ENCODE measurements around the gene PWWP2B.

Gene PWWP2B

DNA sequence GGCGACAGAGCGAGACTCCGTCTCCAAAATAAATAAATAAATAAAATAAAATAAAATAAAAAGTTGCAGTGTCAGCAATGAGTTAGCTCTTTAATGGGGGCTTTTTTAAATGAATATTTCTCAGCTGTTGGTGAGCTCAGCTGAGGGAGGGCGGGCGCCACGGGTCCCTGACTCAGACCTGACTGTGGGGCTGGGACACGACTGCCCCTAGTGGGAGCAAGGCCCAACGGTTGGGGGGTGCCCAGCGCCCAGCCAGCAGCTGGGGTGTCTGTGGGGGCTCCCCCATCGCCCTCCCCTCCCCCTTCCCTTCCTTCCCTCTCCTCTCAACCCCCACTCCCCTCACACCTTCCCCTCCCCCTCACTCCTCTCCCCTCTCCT, 46.6 kb downstream of the PWWP2B start:
- no peak for TF ChIP-seq EZH2phosphoT487 (IDR thresholded peaks at IDR 0.05; ENCODE audit: low read depth)
- TF ChIP-seq, protein P1, sequence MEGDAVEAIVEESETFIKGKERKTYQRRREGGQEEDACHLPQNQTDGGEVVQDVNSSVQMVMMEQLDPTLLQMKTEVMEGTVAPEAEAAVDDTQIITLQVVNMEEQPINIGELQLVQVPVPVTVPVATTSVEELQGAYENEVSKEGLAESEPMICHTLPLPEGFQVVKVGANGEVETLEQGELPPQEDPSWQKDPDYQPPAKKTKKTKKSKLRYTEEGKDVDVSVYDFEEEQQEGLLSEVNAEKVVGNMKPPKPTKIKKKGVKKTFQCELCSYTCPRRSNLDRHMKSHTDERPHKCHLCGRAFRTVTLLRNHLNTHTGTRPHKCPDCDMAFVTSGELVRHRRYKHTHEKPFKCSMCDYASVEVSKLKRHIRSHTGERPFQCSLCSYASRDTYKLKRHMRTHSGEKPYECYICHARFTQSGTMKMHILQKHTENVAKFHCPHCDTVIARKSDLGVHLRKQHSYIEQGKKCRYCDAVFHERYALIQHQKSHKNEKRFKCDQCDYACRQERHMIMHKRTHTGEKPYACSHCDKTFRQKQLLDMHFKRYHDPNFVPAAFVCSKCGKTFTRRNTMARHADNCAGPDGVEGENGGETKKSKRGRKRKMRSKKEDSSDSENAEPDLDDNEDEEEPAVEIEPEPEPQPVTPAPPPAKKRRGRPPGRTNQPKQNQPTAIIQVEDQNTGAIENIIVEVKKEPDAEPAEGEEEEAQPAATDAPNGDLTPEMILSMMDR (IDR thresholded peaks at IDR 0.05; ENCODE audit: low read depth, low read length) = peak; percentile 36
- peak overlapping the region; percentile 28 for H3K4me2 ChIP-seq (ENCODE audit: low read length)

DNA sequence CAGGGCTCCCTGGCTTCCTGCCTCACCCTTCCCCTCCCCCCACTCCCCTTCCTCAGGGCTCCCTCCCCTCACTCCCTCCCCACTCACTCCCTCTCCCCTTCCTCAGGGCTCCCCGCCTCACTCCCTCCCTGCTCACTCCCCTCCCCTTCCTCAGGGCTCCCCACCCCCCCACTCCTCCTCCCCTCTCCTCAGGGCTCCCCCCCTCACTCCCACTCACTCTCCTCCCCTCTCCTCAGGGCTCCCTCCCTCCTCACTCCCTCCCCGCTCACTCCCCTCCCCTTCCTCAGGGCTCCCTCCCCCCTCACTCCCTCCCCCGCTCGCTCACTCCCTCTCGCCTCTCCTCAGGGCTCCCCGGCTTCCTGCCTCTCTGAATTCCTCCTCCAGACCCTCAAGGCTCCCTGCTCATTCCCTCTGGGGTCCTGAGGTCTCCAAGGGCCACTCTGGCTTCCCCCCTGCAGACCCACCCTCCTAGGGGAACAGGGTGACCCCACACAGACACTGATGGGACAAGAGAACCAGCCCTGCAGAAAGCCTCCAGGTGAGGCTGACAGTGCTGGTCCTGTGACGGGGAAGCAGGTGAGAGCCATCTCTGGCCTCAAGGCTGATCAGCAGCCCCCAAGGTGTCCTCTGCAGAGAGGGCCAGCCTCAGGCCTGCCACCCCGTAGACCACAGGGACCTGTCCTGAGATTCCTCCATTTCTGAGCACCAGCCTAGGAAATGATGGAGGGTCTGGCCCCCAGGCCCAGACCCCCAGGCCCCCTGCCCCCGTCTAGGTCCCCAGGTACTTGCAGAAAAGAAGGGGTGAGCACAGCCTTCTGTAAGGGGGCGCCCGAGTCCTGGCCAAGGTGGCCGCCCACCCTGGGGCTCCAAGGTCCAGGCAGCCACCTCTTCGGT, 47.2 kb downstream of the PWWP2B start:
- H2AFZ ChIP-seq (ENCODE audit: low read depth, low read length) = no peak overlapping the region
- H3K4me2 ChIP-seq (ENCODE audit: low read length) = peak overlapping the region; percentile 28
- H3K79me2 ChIP-seq (ENCODE audit: low read length) = no peaks in the 10 kb centered on the region
- H3K4me3 ChIP-seq (ENCODE audit: low read length) = no peak overlapping the region
- H3K4me1 ChIP-seq (ENCODE audit: low read length) = peaks cover 31% of the 10 kb centered on the region
- no peak for TF ChIP-seq EZH2phosphoT487 (IDR thresholded peaks at IDR 0.05; ENCODE audit: low read depth)
- TF ChIP-seq, protein P1 (IDR thresholded peaks at IDR 0.05; ENCODE audit: low read depth, low read length) = no peak
- no peak overlapping the region for H3K27ac ChIP-seq (ENCODE audit: low read length)
- no peaks in the 10 kb centered on the region for H3K36me3 ChIP-seq (replicated peaks; ENCODE audit: low read depth, low read length)
- H3K9me3 ChIP-seq (ENCODE audit: insufficient read depth, low read length) = no peaks in the 10 kb centered on the region
- peak overlapping the region; percentile 17; the same call in 1 of the 2 replicates for H3K9ac ChIP-seq (ENCODE audit: low read length)
- no peaks in the 10 kb centered on the region for H4K20me1 ChIP-seq (ENCODE audit: insufficient read depth, low read length)
- no peaks in the 10 kb centered on the region for H3K27me3 ChIP-seq (ENCODE audit: low read depth, low read length)

More for the DNA sequence above, 46.6 kb downstream of the PWWP2B start:
- Histone ChIP-seq H3K79me2 (ENCODE audit: low read length) (no peaks in the 10 kb centered on the region), H3K9me3 (ENCODE audit: insufficient read depth, low read length) (no peaks in the 10 kb centered on the region), H3K36me3 (replicated peaks; ENCODE audit: low read depth, low read length) (no peaks in the 10 kb centered on the region), H2AFZ (ENCODE audit: low read depth, low read length) (no peak overlapping the region), H3K4me3 (ENCODE audit: low read length) (no peak overlapping the region), H4K20me1 (ENCODE audit: insufficient read depth, low read length) (no peaks in the 10 kb centered on the region), H3K9ac (ENCODE audit: low read length) (peak overlapping the region; percentile 17; the same call in 1 of the 2 replicates), H3K27me3 (ENCODE audit: low read depth, low read length) (no peaks in the 10 kb centered on the region), H3K4me1 (ENCODE audit: low read length) (peaks cover 31% of the 10 kb centered on the region), H3K27ac (ENCODE audit: low read length) (no peak overlapping the region)

DNA sequence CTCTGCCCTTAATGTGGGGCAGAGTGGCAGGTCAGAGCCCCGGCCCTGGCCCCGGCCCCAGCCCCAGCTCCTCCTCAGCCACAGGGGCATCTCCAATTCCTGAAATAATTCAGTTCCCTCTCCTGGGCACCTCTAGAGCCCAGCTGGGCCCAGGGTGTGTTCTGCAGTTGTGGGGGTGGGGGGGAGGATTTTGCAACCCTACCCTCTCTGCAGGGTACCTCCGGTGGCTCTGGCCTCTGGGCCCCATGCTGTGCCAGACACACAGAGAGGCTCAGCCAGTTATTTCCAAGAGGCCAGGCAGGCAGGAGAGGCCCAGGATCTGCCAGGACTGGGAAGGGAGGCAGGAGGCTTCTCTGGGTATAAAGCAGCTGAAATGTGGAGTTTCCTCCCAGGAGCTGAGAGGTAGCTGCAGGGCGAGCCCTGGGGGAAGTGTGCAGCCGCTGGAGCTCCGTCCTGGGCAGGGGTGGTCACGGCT, 47.9 kb downstream of the PWWP2B start:
- H3K4me2 ChIP-seq (ENCODE audit: low read length) = no peak overlapping the region
- H3K27ac ChIP-seq (ENCODE audit: low read length) = no peak overlapping the region
- H3K9ac ChIP-seq (ENCODE audit: low read length) = no peak overlapping the region
- no peaks in the 10 kb centered on the region for H4K20me1 ChIP-seq (ENCODE audit: insufficient read depth, low read length)
- H3K36me3 ChIP-seq (replicated peaks; ENCODE audit: low read depth, low read length) = no peaks in the 10 kb centered on the region
- no peaks in the 10 kb centered on the region for H3K79me2 ChIP-seq (ENCODE audit: low read length)
- TF ChIP-seq EZH2phosphoT487 (IDR thresholded peaks at IDR 0.05; ENCODE audit: low read depth) = no peak
- TF ChIP-seq, protein P1 (IDR thresholded peaks at IDR 0.05; ENCODE audit: low read depth, low read length) = no peak
- H3K9me3 ChIP-seq (ENCODE audit: insufficient read depth, low read length) = no peaks in the 10 kb centered on the region
- H2AFZ ChIP-seq (ENCODE audit: low read depth, low read length) = no peak overlapping the region
- no peaks in the 10 kb centered on the region for H3K27me3 ChIP-seq (ENCODE audit: low read depth, low read length)
- no peak overlapping the region for H3K4me3 ChIP-seq (ENCODE audit: low read length)
- H3K4me1 ChIP-seq (ENCODE audit: low read length) = peaks cover 38% of the 10 kb centered on the region

DNA sequence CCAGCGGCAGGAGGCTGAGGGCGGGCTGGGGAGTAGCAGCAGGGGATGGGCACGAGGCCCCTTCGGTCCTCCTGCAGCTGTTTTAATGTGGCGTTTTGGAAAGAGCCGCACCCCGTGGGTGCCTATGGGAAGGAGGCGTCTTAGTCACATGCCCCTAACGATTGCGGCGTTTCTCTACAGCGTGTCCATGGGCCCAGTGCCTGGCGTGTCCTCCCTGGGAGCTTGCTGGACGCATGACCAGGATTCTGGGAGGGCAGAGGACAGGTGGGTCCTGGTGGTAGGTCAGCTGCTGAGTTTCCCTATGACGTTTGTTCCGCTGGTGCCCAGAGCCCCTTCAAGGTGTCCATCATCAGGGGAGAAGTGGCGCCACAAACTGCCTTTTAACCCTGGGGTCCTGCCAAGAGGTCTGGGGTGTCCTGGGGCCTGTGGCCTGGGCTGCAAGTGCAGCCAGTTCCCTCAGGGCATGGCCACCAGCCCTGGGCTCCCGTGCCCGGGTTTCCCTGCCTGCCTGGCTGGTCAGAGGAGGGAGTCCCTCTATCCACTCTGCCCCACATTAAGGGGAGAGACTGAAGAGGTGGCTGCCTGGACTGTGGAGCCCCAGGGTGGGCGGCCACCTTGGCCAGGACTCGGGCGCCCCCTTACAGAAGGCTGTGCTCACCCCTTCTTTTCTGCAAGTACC, 48.7 kb downstream of the PWWP2B start:
- Histone ChIP-seq H3K36me3 (replicated peaks; ENCODE audit: low read depth, low read length) (no peaks in the 10 kb centered on the region), H3K79me2 (ENCODE audit: low read length) (no peaks in the 10 kb centered on the region), H3K4me2 (ENCODE audit: low read length) (no peak overlapping the region), H2AFZ (ENCODE audit: low read depth, low read length) (no peak overlapping the region), H3K9ac (ENCODE audit: low read length) (no peak overlapping the region), H3K4me1 (ENCODE audit: low read length) (peaks cover 42% of the 10 kb centered on the region), H3K27ac (ENCODE audit: low read length) (no peak overlapping the region), H3K27me3 (ENCODE audit: low read depth, low read length) (no peaks in the 10 kb centered on the region), H4K20me1 (ENCODE audit: insufficient read depth, low read length) (no peaks in the 10 kb centered on the region), H3K4me3 (ENCODE audit: low read length) (no peak overlapping the region), H3K9me3 (ENCODE audit: insufficient read depth, low read length) (no peaks in the 10 kb centered on the region)
- TF ChIP-seq, protein P1 (IDR thresholded peaks at IDR 0.05; ENCODE audit: low read depth, low read length) = no peak
- TF ChIP-seq EZH2phosphoT487 (IDR thresholded peaks at IDR 0.05; ENCODE audit: low read depth) = no peak
